HepG2 (cell line): Measurements from ENCODE around the gene ZNFX1. TPM values are rescaled to one million over a fixed set of nuclear protein-coding genes. Genes with fewer than 3 reads are reported as not detected.

Source experiments
- FLYWCH1 ChIP-seq: sonication (generic); formaldehyde crosslinking; IDR thresholded peaks from 2 replicates; pipeline ENCODE4 v1.8.1; 2023; ENCODE audit warnings: mild to moderate bottlenecking, missing genetic modification reagents
- FOXM1 ChIP-seq: sonication (generic); formaldehyde crosslinking; IDR thresholded peaks from 2 replicates; pipeline ENCODE4 v1.5.0; 2020; ENCODE audit warnings: missing genetic modification reagents
- HOXA3 ChIP-seq: sonication (generic); formaldehyde crosslinking; IDR thresholded peaks from 2 replicates; pipeline ENCODE4 v1.5.0; 2020; ENCODE audit warnings: missing genetic modification reagents
- HOXA9 ChIP-seq: sonication (generic); formaldehyde crosslinking; IDR thresholded peaks from 2 replicates; pipeline ENCODE4 v1.8.1; 2022; ENCODE audit warnings: missing genetic modification reagents, mild to moderate bottlenecking, moderate library complexity, borderline replicate concordance
- IKZF4 ChIP-seq: sonication (generic); formaldehyde crosslinking; IDR thresholded peaks from 2 replicates; pipeline ENCODE4 v1.5.1; 2020; ENCODE audit warnings: borderline replicate concordance, mild to moderate bottlenecking, low read depth, missing genetic modification reagents; ENCODE audit errors: not compliant biosample characterization
- PCBP1 ChIP-seq: fragments of 200-400 bp; formaldehyde crosslinking; IDR thresholded peaks from 2 replicates; pipeline ENCODE4 v1.6.1; 2017; ENCODE audit warnings: mild to moderate bottlenecking, low read depth, low read length, borderline replicate concordance
- RBM39 ChIP-seq: fragments of 200-400 bp; formaldehyde crosslinking; IDR thresholded peaks from one replicate; pipeline ENCODE4 v1.6.1; 2018; ENCODE audit warnings: antibody characterized with exemption, mild to moderate bottlenecking, low read depth, low read length; ENCODE audit not compliant: poor library complexity, severe bottlenecking
- STAG1 ChIP-seq: sonication (generic); formaldehyde crosslinking; IDR thresholded peaks from 2 replicates; pipeline ENCODE4 v1.4.0; 2020; ENCODE audit warnings: missing genetic modification reagents
- TBL1XR1 ChIP-seq: fragments of 150-350 bp; IDR thresholded peaks from 2 replicates; pipeline ENCODE4 v1.6.1; 2014; ENCODE audit warnings: borderline replicate concordance, low read length; ENCODE audit not compliant: partially characterized antibody
- XRCC5 ChIP-seq: fragments of 200-400 bp; formaldehyde crosslinking; optimal IDR thresholded peaks from 2 replicates; pipeline ENCODE3; 2017; ENCODE audit warnings: mild to moderate bottlenecking, low read length
- ZBTB3 ChIP-seq: sonication (generic); formaldehyde crosslinking; IDR thresholded peaks from 2 replicates; pipeline ENCODE4 v1.4.0; 2020; ENCODE audit warnings: low read depth, mild to moderate bottlenecking, moderate library complexity, missing genetic modification reagents, borderline replicate concordance
- ZNF282 ChIP-seq: fragments of 450-650 bp; IDR thresholded peaks from 2 replicates; pipeline ENCODE4 v1.6.1; 2018; ENCODE audit not compliant: partially characterized antibody
- ZNF430 ChIP-seq: sonication (generic); formaldehyde crosslinking; IDR thresholded peaks from 2 replicates; pipeline ENCODE4 v1.9.0; 2021; ENCODE audit warnings: mild to moderate bottlenecking, missing genetic modification reagents
- ZNF431 ChIP-seq: sonication (generic); formaldehyde crosslinking; IDR thresholded peaks from 2 replicates; pipeline ENCODE4 v1.9.0; 2022; ENCODE audit warnings: missing genetic modification reagents, low read depth, mild to moderate bottlenecking, borderline replicate concordance
- ZNF569 ChIP-seq: sonication (generic); formaldehyde crosslinking; IDR thresholded peaks from 2 replicates; pipeline ENCODE4 v1.5.0; 2020; ENCODE audit warnings: mild to moderate bottlenecking, missing genetic modification reagents, moderate library complexity, borderline replicate concordance
- polyA plus RNA-seq, 8 experiments: library from polyadenylated mRNA; depleted of rRNA in 3 of 8; stranded (reverse) in 7 of 8; unstranded in 1 of 8; fragments of >200 nt; fragmentation: Illumina TruSeq in 4 of 8; extraction: Trizol in 4 of 8; gene quantifications; 2 replicates each; pipeline versions ENCODE4 v1.2.1 to v1.2.3, GENCODE V29; 2011 to 2016; ENCODE audit warnings: low read depth in 4 of 8, missing spikeins in 1 of 8, mixed read lengths in 1 of 8; ENCODE audit not compliant: insufficient read depth in 1 of 8
- total RNA-seq, 5 experiments: library from RNA; depleted of rRNA; stranded (reverse); fragments of >200 nt; fragmentation: Illumina TruSeq; extraction: Trizol; gene quantifications; 2 replicates each; pipeline ENCODE4 v1.2.3, GENCODE V29; 2016; ENCODE audit warnings: low read depth in 1 of 5
- TF ChIP-seq, protein P1 (sequence below): IDR thresholded peaks from 2 replicates; pipeline ENCODE4 v1.6.1; 2016; ENCODE audit warnings: missing biosample characterization, missing genetic modification reagents, low read depth
- TF ChIP-seq, protein P2 (sequence below), 2 experiments: fragments of 450-650 bp in 1 of 2; sonication (generic) in 1 of 2; formaldehyde crosslinking; IDR thresholded peaks; 2 replicates each; pipeline versions ENCODE4 v1.5.0 to v1.8.0; 2020 to 2022; ENCODE audit warnings: mild to moderate bottlenecking in 1 of 2, missing genetic modification reagents in 1 of 2
- TF ChIP-seq, protein P3 (sequence below), 2 experiments: sonication (generic) in 1 of 2; formaldehyde crosslinking in 1 of 2; IDR thresholded peaks; 2 replicates each; pipeline versions ENCODE4 v1.4.0 to v1.6.1; 2018 to 2020; ENCODE audit warnings: missing genetic modification reagents in 2 of 2, borderline replicate concordance in 1 of 2, low read depth in 1 of 2, mild to moderate bottlenecking in 1 of 2, missing biosample characterization in 1 of 2
- TF ChIP-seq, protein P4 (sequence below): sonication (generic); formaldehyde crosslinking; IDR thresholded peaks from 2 replicates; pipeline ENCODE4 v1.4.0; 2020; ENCODE audit warnings: mild to moderate bottlenecking, missing genetic modification reagents
- TF ChIP-seq, protein P5 (sequence below): sonication (generic); formaldehyde crosslinking; IDR thresholded peaks from 2 replicates; pipeline ENCODE4 v1.9.0; 2021; ENCODE audit warnings: missing genetic modification reagents, mild to moderate bottlenecking, borderline replicate concordance

Gene ZNFX1
- total and polyA plus RNA-seq, 2 of the 13 experiments (the other 11 are each of a cell fraction or from before 2014, with no cell fraction given) = 2.9 to 11.1 TPM

DNA sequence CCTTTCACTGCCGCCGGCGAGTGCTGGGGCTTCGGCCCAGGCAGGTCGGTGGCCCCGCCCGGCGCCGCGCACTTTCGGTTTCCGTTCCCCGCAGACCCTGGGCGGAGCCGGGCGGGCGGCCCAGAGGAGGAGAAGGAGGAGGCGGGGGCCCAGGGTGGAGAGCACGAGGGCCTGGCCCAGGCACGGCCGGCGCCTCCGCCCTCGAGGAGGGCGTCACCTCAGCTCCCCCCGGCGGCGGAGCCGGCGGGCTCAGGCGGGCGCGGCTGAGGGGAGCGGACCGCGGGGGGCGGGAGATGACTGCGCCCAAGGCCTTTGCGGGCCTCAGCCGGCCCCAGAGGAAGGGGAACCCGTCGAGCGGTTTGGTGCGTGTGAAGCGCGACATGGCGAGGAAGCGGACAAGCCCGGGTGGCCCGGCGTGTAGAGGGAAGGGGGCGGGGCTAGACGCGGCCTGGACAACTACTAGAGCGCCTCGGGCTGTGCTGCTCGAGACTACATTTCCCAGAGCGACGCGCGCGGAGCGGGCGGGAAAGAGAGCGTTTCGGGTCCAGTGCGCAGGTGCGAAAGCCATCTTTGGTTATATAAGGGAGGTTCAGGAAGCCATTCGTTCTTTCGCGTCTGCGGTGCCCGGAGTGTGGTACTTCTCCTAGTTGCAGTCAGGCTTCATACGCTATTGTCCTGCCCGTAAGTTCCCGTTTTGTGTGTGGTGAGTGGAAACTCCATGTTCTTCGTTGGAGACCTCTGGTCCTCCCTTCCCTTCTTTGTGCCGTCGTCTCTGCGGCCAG, at the start of gene ZNFX1 (continued):
- TF ChIP-seq ZNF430 (CRISPR knock-in tag) (no peak; the same call in none of the 2 replicates), FLYWCH1 (peak; percentile 75; the same call in 1 of the 2 replicates), STAG1 (peak; percentile 27; the same call in 1 of the 2 replicates), XRCC5 (peak; percentile 91), ZNF282 (no peak), ZBTB3 (CRISPR knock-in tag) (peak; percentile 94), RBM39 (peak; percentile 90), ZNF431 (CRISPR knock-in tag) (no peak; the same call in none of the 2 replicates), FOXM1 (CRISPR knock-in tag) (peak; percentile 91), HOXA3 (CRISPR knock-in tag) (peak; percentile 93), TBL1XR1 (peak; percentile 94), PCBP1 (no peak; the same call in 1 of the 2 replicates), IKZF4 (CRISPR knock-in tag) (peak; percentile 98), ZNF569 (CRISPR knock-in tag) (no peak; the same call in 1 of the 2 replicates), HOXA9 (CRISPR knock-in tag) (peak; percentile 85)
- TF ChIP-seq, protein P1, sequence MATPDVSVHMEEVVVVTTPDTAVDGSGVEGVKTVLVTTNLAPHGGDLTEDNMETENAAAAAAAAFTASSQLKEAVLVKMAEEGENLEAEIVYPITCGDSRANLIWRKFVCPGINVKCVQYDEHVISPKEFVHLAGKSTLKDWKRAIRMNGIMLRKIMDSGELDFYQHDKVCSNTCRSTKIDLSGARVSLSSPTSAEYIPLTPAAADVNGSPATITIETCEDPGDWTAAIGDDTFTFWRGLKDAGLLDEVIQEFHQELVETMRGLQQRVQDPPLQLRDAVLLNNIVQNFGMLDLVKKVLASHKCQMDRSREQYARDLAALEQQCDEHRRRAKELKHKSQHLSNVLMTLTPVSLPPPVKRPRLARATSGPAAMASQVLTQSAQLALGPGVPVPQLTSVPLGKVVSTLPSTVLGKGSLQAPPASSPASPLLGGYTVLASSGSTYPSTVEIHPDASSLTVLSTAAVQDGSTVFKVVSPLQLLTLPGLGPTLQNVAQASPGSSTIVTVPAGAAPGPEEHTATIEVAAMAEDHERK = peak; percentile 3
- TF ChIP-seq, protein P2, sequence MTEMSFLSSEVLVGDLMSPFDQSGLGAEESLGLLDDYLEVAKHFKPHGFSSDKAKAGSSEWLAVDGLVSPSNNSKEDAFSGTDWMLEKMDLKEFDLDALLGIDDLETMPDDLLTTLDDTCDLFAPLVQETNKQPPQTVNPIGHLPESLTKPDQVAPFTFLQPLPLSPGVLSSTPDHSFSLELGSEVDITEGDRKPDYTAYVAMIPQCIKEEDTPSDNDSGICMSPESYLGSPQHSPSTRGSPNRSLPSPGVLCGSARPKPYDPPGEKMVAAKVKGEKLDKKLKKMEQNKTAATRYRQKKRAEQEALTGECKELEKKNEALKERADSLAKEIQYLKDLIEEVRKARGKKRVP (CRISPR knock-in tag; IDR thresholded peaks at IDR 0.05) = peak in 1 of 2 experiments; percentile 81; a peak in 2 of 4 replicates
- TF ChIP-seq, protein P3, sequence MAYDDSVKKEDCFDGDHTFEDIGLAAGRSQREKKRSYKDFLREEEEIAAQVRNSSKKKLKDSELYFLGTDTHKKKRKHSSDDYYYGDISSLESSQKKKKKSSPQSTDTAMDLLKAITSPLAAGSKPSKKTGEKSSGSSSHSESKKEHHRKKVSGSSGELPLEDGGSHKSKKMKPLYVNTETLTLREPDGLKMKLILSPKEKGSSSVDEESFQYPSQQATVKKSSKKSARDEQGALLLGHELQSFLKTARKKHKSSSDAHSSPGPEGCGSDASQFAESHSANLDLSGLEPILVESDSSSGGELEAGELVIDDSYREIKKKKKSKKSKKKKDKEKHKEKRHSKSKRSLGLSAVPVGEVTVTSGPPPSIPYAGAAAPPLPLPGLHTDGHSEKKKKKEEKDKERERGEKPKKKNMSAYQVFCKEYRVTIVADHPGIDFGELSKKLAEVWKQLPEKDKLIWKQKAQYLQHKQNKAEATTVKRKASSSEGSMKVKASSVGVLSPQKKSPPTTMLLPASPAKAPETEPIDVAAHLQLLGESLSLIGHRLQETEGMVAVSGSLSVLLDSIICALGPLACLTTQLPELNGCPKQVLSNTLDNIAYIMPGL (CRISPR knock-in tag; IDR thresholded peaks at IDR 0.05; ENCODE audit: borderline replicate concordance in 1 of 2, low read depth in 1 of 2) = peak; percentile 60 to 93; a peak in 3 of 4 replicates
- TF ChIP-seq, protein P4, sequence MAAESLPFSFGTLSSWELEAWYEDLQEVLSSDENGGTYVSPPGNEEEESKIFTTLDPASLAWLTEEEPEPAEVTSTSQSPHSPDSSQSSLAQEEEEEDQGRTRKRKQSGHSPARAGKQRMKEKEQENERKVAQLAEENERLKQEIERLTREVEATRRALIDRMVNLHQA = peak; percentile 75; the same call in 1 of the 2 replicates
- TF ChIP-seq, protein P5, sequence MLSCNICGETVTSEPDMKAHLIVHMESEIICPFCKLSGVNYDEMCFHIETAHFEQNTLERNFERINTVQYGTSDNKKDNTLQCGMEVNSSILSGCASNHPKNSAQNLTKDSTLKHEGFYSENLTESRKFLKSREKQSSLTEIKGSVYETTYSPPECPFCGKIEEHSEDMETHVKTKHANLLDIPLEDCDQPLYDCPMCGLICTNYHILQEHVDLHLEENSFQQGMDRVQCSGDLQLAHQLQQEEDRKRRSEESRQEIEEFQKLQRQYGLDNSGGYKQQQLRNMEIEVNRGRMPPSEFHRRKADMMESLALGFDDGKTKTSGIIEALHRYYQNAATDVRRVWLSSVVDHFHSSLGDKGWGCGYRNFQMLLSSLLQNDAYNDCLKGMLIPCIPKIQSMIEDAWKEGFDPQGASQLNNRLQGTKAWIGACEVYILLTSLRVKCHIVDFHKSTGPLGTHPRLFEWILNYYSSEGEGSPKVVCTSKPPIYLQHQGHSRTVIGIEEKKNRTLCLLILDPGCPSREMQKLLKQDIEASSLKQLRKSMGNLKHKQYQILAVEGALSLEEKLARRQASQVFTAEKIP = no peak
